ENCODE results near the gene GABBR2. TPM values are rescaled to one million over a fixed set of nuclear protein-coding genes. Genes with fewer than 3 reads are reported as not detected.

The GABBR2 gene
- total RNA-seq, 1 donor from 2014 or later = 0.75 TPM

GRCh38 chr9:98374385-98375051 lies 334.2 kb downstream of the GABBR2 start:
- no peak for TF ChIP-seq CTCF (conservative IDR thresholded peaks at IDR 0.05; ENCODE audit: low read depth, low read length)
- peak; percentile 97 for DNase-seq (ENCODE audit: low read depth)
- peak overlapping the region; percentile 22 for H3K4me3 ChIP-seq (ENCODE audit: low read depth, low read length)

DNA sequence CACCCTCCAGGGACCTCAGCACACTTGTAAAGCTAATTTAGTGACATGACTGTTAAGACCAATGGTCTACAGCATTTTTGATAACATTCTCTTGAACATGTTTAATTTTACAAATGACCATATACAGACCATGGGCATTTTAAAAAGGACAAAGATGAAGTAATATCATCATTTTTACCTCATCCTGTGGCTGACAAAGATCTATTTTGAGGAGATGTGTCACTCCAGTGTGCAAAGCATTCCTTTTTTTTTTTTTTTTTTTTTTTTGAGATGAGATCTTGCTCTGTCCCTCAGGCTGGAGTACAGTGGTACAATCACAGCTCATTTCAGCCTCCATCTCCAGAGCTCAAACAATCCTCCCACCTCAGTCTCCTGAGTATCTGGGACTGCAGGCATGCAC lies 335.1 kb downstream of the GABBR2 start:
- DNase-seq (ENCODE audit: low read depth) = no peak
- no peak for TF ChIP-seq CTCF (conservative IDR thresholded peaks at IDR 0.05; ENCODE audit: low read depth, low read length)
- no peak overlapping the region for H3K4me3 ChIP-seq (ENCODE audit: low read depth, low read length)

GRCh38 chr9:98372077-98372836 lies 336.5 kb downstream of the GABBR2 start:
- TF ChIP-seq CTCF (conservative IDR thresholded peaks at IDR 0.05; ENCODE audit: low read depth, low read length) = no peak
- no peak overlapping the region for H3K4me3 ChIP-seq (ENCODE audit: low read depth, low read length)

GRCh38 chr9:98370976-98371315 lies 337.8 kb downstream of the GABBR2 start:
- no peak overlapping the region for H3K4me3 ChIP-seq (ENCODE audit: low read depth, low read length)
- DNase-seq (ENCODE audit: low read depth) = no peak
- no peak for TF ChIP-seq CTCF (conservative IDR thresholded peaks at IDR 0.05; ENCODE audit: low read depth, low read length)

More at GRCh38 chr9:98372077-98372836, 336.5 kb downstream of the GABBR2 start:
- DNase-seq (ENCODE audit: low read depth) = no peak

DNA sequence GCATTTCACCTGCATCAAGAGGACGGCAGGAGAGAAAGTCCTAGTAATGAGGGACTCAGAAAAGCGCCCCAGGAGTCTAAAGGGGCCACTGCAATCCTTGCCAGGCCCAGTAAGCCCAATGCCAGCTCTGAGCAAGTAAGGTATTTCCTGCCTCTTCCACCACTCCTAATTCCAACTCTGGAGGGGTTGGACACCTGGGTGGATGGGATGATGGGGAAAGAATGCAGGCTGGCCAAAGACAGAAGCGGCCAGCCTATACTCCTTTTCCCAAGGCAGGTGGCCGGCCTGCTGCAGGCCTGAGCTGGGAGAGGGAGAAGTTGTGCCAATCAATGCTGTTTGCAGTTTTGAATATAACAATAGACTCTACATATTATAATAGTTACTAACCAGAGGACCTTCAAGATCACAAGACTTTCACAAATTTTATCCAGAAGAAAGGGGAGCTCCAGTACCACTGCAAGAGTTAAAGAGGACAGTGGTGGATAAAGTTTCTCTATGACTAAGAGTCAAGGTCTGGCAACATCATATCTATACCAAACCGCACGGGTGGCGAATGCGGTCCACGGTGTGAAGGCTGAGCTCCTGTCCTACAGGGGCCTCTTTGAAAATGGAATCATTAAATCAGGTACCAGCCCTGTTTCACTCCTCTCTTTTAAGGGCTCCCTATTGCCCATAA lies 338.3 kb downstream of the GABBR2 start:
- H3K4me3 ChIP-seq (ENCODE audit: low read depth, low read length) = no peak overlapping the region
- no peak for TF ChIP-seq CTCF (conservative IDR thresholded peaks at IDR 0.05; ENCODE audit: low read depth, low read length)
- no peak for DNase-seq (ENCODE audit: low read depth)

- no peak for TF ChIP-seq CTCF (conservative IDR thresholded peaks at IDR 0.05; ENCODE audit: low read depth, low read length)
- H3K4me3 ChIP-seq (ENCODE audit: low read depth, low read length) = no peak overlapping the region
- DNase-seq (ENCODE audit: low read depth) = no peak
Measured at GRCh38 chr9:98369896-98370295, 338.8 kb downstream of the GABBR2 start.
